Fibroblast of pulmonary artery (primary cell): ENCODE data around the gene EEF1A1.

ENCODE experiments used
- DNase-seq: peaks from one replicate; pipeline ENCODE4 v3.0.0-alpha.2; 2010; ENCODE audit warnings: low read depth
- H3K4me3 ChIP-seq: replicated peaks from 2 replicates; pipeline ENCODE4 v1.5.1; 2011; ENCODE audit warnings: low read depth, mild to moderate bottlenecking, control low read depth, low read length, moderate library complexity
- TF ChIP-seq, protein P1 (sequence below): IDR thresholded peaks from 2 replicates; pipeline ENCODE4 v1.5.1; 2011; ENCODE audit warnings: mild to moderate bottlenecking, control low read depth, low read length, inconsistent platforms; ENCODE audit errors: missing control alignments

EEF1A1 gene

DNA sequence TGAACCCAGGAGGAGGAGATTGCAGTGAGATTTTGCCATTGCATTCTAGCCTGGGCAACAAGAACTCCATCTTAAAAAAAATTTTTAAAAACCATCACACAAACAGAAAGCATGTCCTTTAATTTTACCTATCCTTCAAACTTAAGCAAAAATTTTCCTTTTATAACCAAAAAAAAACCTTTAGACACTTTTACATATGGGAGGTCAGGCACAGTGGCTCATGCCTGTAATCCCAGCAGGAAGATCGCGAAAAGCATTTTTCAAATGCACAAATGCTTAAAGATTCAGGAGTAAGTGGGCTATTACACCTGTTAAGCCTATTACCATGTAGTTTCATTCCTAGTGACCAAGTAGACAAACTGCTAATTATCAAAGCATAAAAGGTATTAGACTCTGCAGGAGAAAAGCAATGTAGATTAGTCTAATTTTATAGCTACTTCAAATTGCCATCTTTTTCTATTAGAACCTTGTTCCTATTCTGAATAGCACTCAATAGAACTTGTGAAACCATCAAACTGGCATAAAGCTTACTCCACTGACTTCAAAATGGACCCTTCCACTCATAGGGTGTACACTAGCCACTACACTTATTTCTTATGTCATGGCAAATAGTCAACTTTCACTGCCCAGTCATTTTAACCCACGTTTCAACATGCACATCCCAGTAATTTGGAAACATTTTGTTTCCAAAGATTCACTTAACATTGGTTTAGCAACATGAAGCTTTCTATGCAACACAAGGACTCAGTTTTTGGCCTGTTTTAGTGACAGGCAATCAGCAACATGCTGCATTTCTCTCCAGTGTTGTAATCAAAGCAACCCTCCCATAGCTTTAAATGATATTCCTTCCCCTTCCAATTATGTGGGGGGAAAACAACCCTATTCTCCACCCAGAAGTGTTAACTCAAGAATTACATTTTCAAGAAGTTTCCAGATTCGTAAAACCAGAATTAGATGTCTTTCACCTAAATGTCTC lies 4.0 kb downstream of the EEF1A1 start:
- H3K4me3 ChIP-seq = peak overlapping the region; percentile 29
- DNase-seq = peak; percentile 29

DNA sequence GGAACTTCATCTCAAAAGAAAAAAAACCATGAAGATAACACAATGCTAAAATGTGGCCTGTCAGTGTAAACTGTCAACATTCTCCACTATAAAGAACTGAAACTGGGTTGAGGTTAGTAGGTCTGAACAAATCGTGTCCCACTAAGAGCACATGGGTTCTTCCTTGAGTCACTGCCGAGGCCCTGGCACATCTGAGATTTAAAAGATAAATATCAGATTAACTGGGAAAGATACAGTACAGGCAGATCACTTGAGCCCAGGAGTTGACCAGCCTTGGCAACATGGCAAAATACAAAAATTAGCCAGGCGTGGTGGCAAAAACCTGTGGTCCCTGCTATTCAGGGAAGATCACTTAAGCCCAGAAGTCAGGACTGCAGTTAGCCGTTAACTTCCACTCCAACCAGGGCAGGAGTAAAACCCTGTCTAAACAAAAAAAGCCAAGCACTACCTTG lies 5.6 kb downstream of the EEF1A1 start:
- TF ChIP-seq, protein P1, sequence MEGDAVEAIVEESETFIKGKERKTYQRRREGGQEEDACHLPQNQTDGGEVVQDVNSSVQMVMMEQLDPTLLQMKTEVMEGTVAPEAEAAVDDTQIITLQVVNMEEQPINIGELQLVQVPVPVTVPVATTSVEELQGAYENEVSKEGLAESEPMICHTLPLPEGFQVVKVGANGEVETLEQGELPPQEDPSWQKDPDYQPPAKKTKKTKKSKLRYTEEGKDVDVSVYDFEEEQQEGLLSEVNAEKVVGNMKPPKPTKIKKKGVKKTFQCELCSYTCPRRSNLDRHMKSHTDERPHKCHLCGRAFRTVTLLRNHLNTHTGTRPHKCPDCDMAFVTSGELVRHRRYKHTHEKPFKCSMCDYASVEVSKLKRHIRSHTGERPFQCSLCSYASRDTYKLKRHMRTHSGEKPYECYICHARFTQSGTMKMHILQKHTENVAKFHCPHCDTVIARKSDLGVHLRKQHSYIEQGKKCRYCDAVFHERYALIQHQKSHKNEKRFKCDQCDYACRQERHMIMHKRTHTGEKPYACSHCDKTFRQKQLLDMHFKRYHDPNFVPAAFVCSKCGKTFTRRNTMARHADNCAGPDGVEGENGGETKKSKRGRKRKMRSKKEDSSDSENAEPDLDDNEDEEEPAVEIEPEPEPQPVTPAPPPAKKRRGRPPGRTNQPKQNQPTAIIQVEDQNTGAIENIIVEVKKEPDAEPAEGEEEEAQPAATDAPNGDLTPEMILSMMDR = no peak
- H3K4me3 ChIP-seq = no peak overlapping the region
- no peak for DNase-seq

More for the DNA sequence above, 4.0 kb downstream of the EEF1A1 start:
- TF ChIP-seq, protein P1 = no peak

DNA sequence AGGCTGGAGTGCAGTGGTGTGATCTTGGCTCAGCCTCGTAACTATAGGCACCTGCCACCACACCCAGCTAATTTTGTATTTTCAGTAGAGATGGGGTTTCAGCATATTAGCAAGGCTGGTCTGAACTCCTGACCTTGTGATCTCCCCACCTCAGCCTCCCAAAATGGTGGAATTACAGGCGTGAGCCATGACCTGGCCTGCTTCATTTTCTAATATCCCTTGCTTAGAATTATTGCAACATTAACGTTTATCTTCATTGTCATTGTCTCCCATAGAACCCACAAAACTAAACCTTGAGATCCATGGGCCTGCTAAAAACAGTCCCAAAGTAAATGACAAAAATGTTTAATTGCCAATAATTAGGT lies 6.1 kb downstream of the EEF1A1 start:
- no peak overlapping the region for H3K4me3 ChIP-seq
- TF ChIP-seq, protein P1 = no peak
- peak; percentile 16 for DNase-seq

DNA sequence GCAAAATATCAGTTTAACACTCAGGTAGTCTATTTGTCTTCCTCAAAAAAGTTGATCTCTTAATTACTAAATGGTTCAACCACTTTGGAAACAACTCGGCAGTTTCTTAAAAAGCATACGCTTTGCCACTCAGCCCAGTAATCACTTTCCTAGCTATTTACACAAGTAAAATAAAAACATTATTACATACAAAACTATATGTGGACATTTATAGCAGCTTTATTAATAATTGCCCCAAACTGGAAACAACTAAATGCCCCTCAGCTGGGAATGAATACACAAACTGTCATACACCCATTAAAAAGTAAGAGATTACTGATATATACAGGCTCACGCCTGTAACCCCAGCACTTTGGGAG lies 7.4 kb downstream of the EEF1A1 start:
- peak; percentile 23 for DNase-seq
- TF ChIP-seq, protein P1 = no peak
- no peak overlapping the region for H3K4me3 ChIP-seq

DNA sequence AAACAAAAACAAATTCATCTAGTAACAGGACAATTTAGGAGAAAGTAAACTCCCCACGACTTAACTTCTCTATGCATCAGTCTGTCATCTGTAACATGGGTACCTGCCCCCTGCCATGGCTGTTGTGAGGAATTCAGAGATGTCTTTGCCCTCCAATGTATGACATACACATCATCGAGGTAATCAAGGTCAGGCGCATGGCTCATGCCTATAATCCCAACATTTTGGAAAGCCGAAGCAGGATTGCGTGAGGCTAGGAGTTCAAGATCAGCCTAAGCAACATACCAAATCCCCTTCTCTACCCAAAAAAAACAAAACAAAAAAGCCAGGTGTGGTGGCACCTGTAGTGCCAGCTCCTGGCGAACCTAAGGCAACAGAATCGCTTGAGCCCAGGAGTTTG lies 9.0 kb downstream of the EEF1A1 start:
- TF ChIP-seq, protein P1 = no peak
- DNase-seq = no peak

DNA sequence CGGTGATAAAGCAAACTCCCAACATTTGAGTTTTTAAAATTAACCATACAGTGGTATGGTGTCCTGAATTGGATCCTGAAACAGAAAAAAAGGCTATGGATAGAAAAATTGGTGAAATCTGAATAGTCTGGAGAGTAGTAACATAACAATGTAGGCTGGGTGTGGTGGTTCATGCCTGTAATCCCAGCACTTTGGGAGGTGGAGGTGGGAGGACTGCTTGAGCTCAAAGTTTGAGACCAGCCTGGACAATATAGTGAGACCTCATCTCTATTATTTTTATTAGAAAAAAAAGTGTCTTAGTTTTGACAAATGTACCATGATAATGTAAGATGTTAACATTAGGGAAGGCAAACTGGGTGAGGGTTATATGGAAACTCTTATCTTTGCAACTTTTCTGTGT lies 11.0 kb downstream of the EEF1A1 start:
- TF ChIP-seq, protein P1 = no peak
- DNase-seq = no peak
- H3K4me3 ChIP-seq = no peak overlapping the region

More for the DNA sequence above, 9.0 kb downstream of the EEF1A1 start:
- no peak overlapping the region for H3K4me3 ChIP-seq
